Upper lobe of left lung (tissue), 4 donors: ENCODE data around the gene MTSS2.

Experiments used
- POLR2A ChIP-seq, 4 donors: fragments of 450-650 bp; IDR thresholded peaks; one replicate each; pipeline ENCODE4 v1.5.1; 2016 to 2017; ENCODE audit warnings: antibody characterized with exemption in 4 of 4, mild to moderate bottlenecking in 2 of 4
- TF ChIP-seq, protein P1 (sequence below), 6 experiments: fragments of 450-650 bp in 4 of 6; fragments of 200-600 bp in 2 of 6; sonication (generic) in 2 of 6; IDR thresholded peaks; one replicate each; pipeline ENCODE4 v1.5.1; 2016 to 2019; ENCODE audit warnings: antibody characterized with exemption in 6 of 6

DNA sequence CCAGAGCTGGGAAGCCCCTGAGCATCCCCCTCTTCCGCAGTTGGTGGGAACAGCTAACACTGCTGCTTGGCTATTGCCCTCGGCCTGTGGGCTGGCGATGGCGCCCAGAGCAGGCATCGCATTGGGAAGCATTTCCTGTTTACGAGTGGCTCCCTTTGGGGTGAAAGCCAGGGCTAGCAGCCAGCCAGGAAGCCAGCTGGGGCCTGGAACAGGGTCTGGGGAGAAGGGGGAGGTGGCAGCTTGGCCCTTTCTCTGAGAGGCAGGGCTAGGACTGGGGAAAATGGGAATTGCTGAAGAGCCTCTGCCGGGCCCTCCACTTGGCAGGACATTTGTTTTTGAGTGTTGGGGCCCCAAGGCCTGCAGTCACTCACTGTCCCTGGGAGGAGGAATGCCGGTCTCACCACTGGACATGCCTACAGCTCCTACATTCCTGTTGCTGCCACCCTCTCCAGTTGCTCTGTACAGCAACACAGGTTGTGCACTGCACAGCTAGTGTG lies 2.4 kb upstream of the MTSS2 start:
- TF ChIP-seq, protein P1, sequence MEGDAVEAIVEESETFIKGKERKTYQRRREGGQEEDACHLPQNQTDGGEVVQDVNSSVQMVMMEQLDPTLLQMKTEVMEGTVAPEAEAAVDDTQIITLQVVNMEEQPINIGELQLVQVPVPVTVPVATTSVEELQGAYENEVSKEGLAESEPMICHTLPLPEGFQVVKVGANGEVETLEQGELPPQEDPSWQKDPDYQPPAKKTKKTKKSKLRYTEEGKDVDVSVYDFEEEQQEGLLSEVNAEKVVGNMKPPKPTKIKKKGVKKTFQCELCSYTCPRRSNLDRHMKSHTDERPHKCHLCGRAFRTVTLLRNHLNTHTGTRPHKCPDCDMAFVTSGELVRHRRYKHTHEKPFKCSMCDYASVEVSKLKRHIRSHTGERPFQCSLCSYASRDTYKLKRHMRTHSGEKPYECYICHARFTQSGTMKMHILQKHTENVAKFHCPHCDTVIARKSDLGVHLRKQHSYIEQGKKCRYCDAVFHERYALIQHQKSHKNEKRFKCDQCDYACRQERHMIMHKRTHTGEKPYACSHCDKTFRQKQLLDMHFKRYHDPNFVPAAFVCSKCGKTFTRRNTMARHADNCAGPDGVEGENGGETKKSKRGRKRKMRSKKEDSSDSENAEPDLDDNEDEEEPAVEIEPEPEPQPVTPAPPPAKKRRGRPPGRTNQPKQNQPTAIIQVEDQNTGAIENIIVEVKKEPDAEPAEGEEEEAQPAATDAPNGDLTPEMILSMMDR (IDR thresholded peaks at IDR 0.05) = no peak
- TF ChIP-seq POLR2A (IDR thresholded peaks at IDR 0.05) = no peak
